HG03520 (cell line): ENCODE data around the gene CLCN1.
"Not testable (repeated sequence)": the region's sequence is repeated elsewhere in the genome, so short reads cannot be mapped to it uniquely, and the experiment has no call there.

Experiments
- ATAC-seq: cut with Tn5 transposase; IDR thresholded peaks from one replicate; pipeline ENCODE4 v1.9.1; 2021; ENCODE audit warnings: mild to moderate bottlenecking, moderate library complexity; ENCODE audit not compliant: unreplicated experiment

CLCN1 gene

GRCh38 chr7:143315776-143316175 is at the start of gene CLCN1:
Gene CLCN1 (plus strand): TSS chr7:143316111. CDS start chr7:143316213, 102 bp downstream.
- no peak for ATAC-seq

GRCh38 chr7:143269251-143269650 is 46.7 kb upstream of the CLCN1 start:
- ATAC-seq: no peak

- ATAC-seq: no peak
These were observed 44.7 kb upstream of the CLCN1 start for GRCh38 chr7:143271240-143271639.

- no peak for ATAC-seq
These were observed 43.0 kb upstream of the CLCN1 start for GRCh38 chr7:143272871-143273270.

- ATAC-seq: no peak
These were observed 36.5 kb upstream of the CLCN1 start for GRCh38 chr7:143279186-143280098.

GRCh38 chr7:143280160-143280559 is 35.8 kb upstream of the CLCN1 start:
- no peak for ATAC-seq

GRCh38 chr7:143280566-143280965 is 35.3 kb upstream of the CLCN1 start:
- ATAC-seq: no peak

- no peak for ATAC-seq
These were observed 34.4 kb upstream of the CLCN1 start for GRCh38 chr7:143281529-143281928.

- ATAC-seq: no peak
These were observed 33.8 kb upstream of the CLCN1 start for GRCh38 chr7:143282124-143282523.

GRCh38 chr7:143283381-143283780 is 32.5 kb upstream of the CLCN1 start:
- ATAC-seq: no peak

- no peak for ATAC-seq
These were observed 31.1 kb upstream of the CLCN1 start, which contains the start of gene TMEM139 for GRCh38 chr7:143284591-143285469. Gene TMEM139 (plus strand): TSS chr7:143284958. CDS start chr7:143285958, 1,000 bp downstream.

- ATAC-seq: no peak
These were observed 30.5 kb upstream of the CLCN1 start for GRCh38 chr7:143285470-143285778.

- no peak for ATAC-seq
These were observed 29.9 kb upstream of the CLCN1 start for GRCh38 chr7:143285806-143286521.

GRCh38 chr7:143286522-143286890 is 29.4 kb upstream of the CLCN1 start:
- ATAC-seq: no peak

GRCh38 chr7:143287339-143287934 is 28.5 kb upstream of the CLCN1 start:
- no peak for ATAC-seq

GRCh38 chr7:143287935-143288826 is 27.7 kb upstream of the CLCN1 start, which contains the start of gene CASP2:
Gene CASP2 (plus strand): TSS chr7:143288351. CDS start chr7:143288456, 105 bp downstream.
- peak; percentile 91 for ATAC-seq

- no peak for ATAC-seq
These were observed 27.1 kb upstream of the CLCN1 start for GRCh38 chr7:143288836-143289235.

- ATAC-seq: no peak
These were observed 26.5 kb upstream of the CLCN1 start for GRCh38 chr7:143289421-143289820.

GRCh38 chr7:143289888-143290287 is 26.0 kb upstream of the CLCN1 start:
- not testable (repeated sequence) for ATAC-seq

GRCh38 chr7:143290293-143290692 is 25.6 kb upstream of the CLCN1 start:
- ATAC-seq: no peak
